SU-DHL-6 (cell line): ENCODE measurements around the gene SPPL2A.

ENCODE experiments used
- H2AFZ ChIP-seq: fragments of 200-600 bp; sonication (generic); 2 replicates; pipeline ENCODE4 v1.6.1; 2014; ENCODE audit warnings: low read depth, mild to moderate bottlenecking, moderate library complexity, mixed read lengths, antibody characterized with exemption, low read length; ENCODE audit not compliant: severe bottlenecking
- H3F3A ChIP-seq: fragments of 200-600 bp; shearing (Covaris generic); 2 replicates; pipeline ENCODE4 v1.6.0; 2016; ENCODE audit warnings: antibody characterized with exemption, mild to moderate bottlenecking; ENCODE audit not compliant: insufficient read depth
- H3K27ac ChIP-seq: fragments of 200-600 bp; sonication (generic); 2 replicates; pipeline ENCODE4 v1.5.1; 2016; ENCODE audit warnings: low read depth, mild to moderate bottlenecking, low read length, moderate library complexity, mixed read lengths
- H3K27me3 ChIP-seq: fragments of 200-600 bp; sonication (generic), shearing (Covaris generic); 2 replicates; pipeline ENCODE4 v1.6.0; 2014; ENCODE audit warnings: mild to moderate bottlenecking, low read length
- H3K36me3 ChIP-seq: fragments of 200-600 bp; sonication (generic); 2 replicates; pipeline ENCODE4 v1.6.1; 2014; ENCODE audit warnings: mild to moderate bottlenecking, low read length, mixed read lengths
- H3K4me2 ChIP-seq: fragments of 300-600, 200-600 bp; shearing (Covaris generic), sonication (generic); 2 replicates; pipeline ENCODE4 v1.6.0; 2014; ENCODE audit warnings: low read length, low read depth, mild to moderate bottlenecking; ENCODE audit not compliant: poor library complexity, severe bottlenecking
- H3K4me3 ChIP-seq: fragments of 200-600 bp; sonication (generic); 2 replicates; pipeline ENCODE4 v1.5.1; 2014; ENCODE audit warnings: antibody characterized with exemption, low read length, mild to moderate bottlenecking, mixed read lengths; ENCODE audit not compliant: insufficient read depth, poor library complexity, severe bottlenecking
- H3K79me2 ChIP-seq: fragments of 200-600 bp; sonication (generic); 2 replicates; pipeline ENCODE4 v1.6.1; 2014; ENCODE audit warnings: mild to moderate bottlenecking, low read length, moderate library complexity; ENCODE audit not compliant: insufficient read depth
- H3K9ac ChIP-seq: fragments of 200-600 bp; sonication (generic); 2 replicates; pipeline ENCODE4 v1.7.0; 2014; ENCODE audit warnings: mild to moderate bottlenecking, low read length
- H3K9me2 ChIP-seq: fragments of 200-600 bp; sonication (generic); replicated peaks from 2 replicates; pipeline ENCODE4 v1.6.1; 2014; ENCODE audit warnings: low read length; ENCODE audit not compliant: insufficient read depth
- H3K9me3 ChIP-seq: fragments of 200-600 bp; sonication (generic); 2 replicates; pipeline ENCODE4 v1.6.1; 2014; ENCODE audit warnings: low read length, mixed read lengths; ENCODE audit not compliant: insufficient read depth
- H4K20me1 ChIP-seq: fragments of 200-600 bp; sonication (generic); 2 replicates; pipeline ENCODE4 v1.6.1; 2014; ENCODE audit warnings: low read depth, mild to moderate bottlenecking, antibody characterized with exemption, low read length, moderate library complexity, mixed read lengths
- CTCF ChIP-seq: fragments of 200-600 bp; sonication (generic); IDR thresholded peaks from one replicate; pipeline ENCODE4 v1.5.1; 2017; ENCODE audit warnings: antibody characterized with exemption, mild to moderate bottlenecking, low read length, moderate library complexity; ENCODE audit not compliant: insufficient read depth, poor library complexity, severe bottlenecking
- EZH2phosphoT487 ChIP-seq: fragments of 200-600 bp; sonication (generic), shearing (Covaris generic); conservative IDR thresholded peaks from 2 replicates; pipeline ENCODE4 v1.6.1; 2018; ENCODE audit warnings: mild to moderate bottlenecking, antibody characterized with exemption, low read length, moderate library complexity, mixed read lengths

Gene SPPL2A

GRCh38 chr15:50783895-50784294 is 18.4 kb upstream of the SPPL2A start:
- H3K9me3 ChIP-seq, result no peaks in the 10 kb centered on the region
- no peak overlapping the region for H2AFZ ChIP-seq
- H3K4me3 ChIP-seq, result no peak overlapping the region
- H4K20me1 ChIP-seq, result no peaks in the 10 kb centered on the region
- H3K36me3 ChIP-seq, result no peaks in the 10 kb centered on the region
- no peaks in the 10 kb centered on the region for H3K79me2 ChIP-seq
- no peak for TF ChIP-seq EZH2phosphoT487
- TF ChIP-seq CTCF, result no peak
- H3K4me2 ChIP-seq, result no peak overlapping the region
- no peaks in the 10 kb centered on the region for H3K27me3 ChIP-seq
- H3F3A ChIP-seq, result no peaks in the 10 kb centered on the region
- no peaks in the 10 kb centered on the region for H3K9me2 ChIP-seq
- no peak overlapping the region for H3K9ac ChIP-seq
- no peak overlapping the region for H3K27ac ChIP-seq

GRCh38 chr15:50783411-50783810 is 17.9 kb upstream of the SPPL2A start:
- Histone ChIP-seq H3K79me2 (no peaks in the 10 kb centered on the region), H3K9me2 (no peaks in the 10 kb centered on the region), H3K4me3 (no peak overlapping the region), H2AFZ (no peak overlapping the region), H3K4me2 (no peak overlapping the region), H3K36me3 (no peaks in the 10 kb centered on the region), H3K27ac (no peak overlapping the region), H3F3A (no peaks in the 10 kb centered on the region), H3K27me3 (no peaks in the 10 kb centered on the region), H3K9me3 (no peaks in the 10 kb centered on the region), H3K9ac (no peak overlapping the region), H4K20me1 (no peaks in the 10 kb centered on the region)
- TF ChIP-seq EZH2phosphoT487 (no peak), CTCF (no peak)

- H3K27ac ChIP-seq, result no peak overlapping the region
- H2AFZ ChIP-seq, result no peak overlapping the region
- H3F3A ChIP-seq, result no peaks in the 10 kb centered on the region
- TF ChIP-seq EZH2phosphoT487 (no peak), CTCF (no peak)
- H3K27me3 ChIP-seq, result no peaks in the 10 kb centered on the region
- no peak overlapping the region for H3K4me3 ChIP-seq
- no peaks in the 10 kb centered on the region for H3K9me2 ChIP-seq
- H3K79me2 ChIP-seq, result no peaks in the 10 kb centered on the region
- no peaks in the 10 kb centered on the region for H4K20me1 ChIP-seq
- no peaks in the 10 kb centered on the region for H3K36me3 ChIP-seq
- H3K4me2 ChIP-seq, result no peak overlapping the region
- H3K9me3 ChIP-seq, result no peaks in the 10 kb centered on the region
- no peak overlapping the region for H3K9ac ChIP-seq
These were observed 12.6 kb upstream of the SPPL2A start for GRCh38 chr15:50778086-50778485.

GRCh38 chr15:50777042-50777441 is 11.5 kb upstream of the SPPL2A start:
- Histone ChIP-seq H3K9ac (no peak overlapping the region), H2AFZ (no peak overlapping the region), H3K27ac (no peak overlapping the region), H3K9me3 (no peaks in the 10 kb centered on the region), H4K20me1 (no peaks in the 10 kb centered on the region), H3K79me2 (no peaks in the 10 kb centered on the region), H3K9me2 (no peaks in the 10 kb centered on the region), H3F3A (no peaks in the 10 kb centered on the region), H3K4me3 (no peak overlapping the region), H3K4me2 (no peak overlapping the region), H3K36me3 (no peaks in the 10 kb centered on the region), H3K27me3 (no peaks in the 10 kb centered on the region)
- no peak for TF ChIP-seq EZH2phosphoT487
- TF ChIP-seq CTCF, result no peak
